ENCODE measurements around the gene C10orf62. TPM values are rescaled to one million over a fixed set of nuclear protein-coding genes. Genes with fewer than 3 reads are reported as not detected.

The C10orf62 gene
- total RNA-seq, 4 donors from 2014 or later, result not detected

GRCh38 chr10:97548828-97549455 lies 40.6 kb upstream of the C10orf62 start:
- H3K4me1 ChIP-seq, result no peaks in the 10 kb centered on the region
- in situ Hi-C loops (cut with MboI; ENCODE audit: low pct_ligation_motif_present in 1 of 4, low pct_unique_long_range_greater_than_20kb in 1 of 4, low sequenced_read_pairs in 3 of 4) (no loop called here), intact Hi-C loops (cut with DNase I; ENCODE audit: low total_unique reads) (no loop called here)
- no peaks in the 10 kb centered on the region for H3K36me3 ChIP-seq
- H3K9me3 ChIP-seq, result no peaks in the 10 kb centered on the region
- 87 to 94% methylated on average over 3 to 13 of the region's 13 CpGs for WGBS, 2 donors (ENCODE audit: low coverage in 1 of 2)
- no peak for DNase-seq
- H3K27me3 ChIP-seq, result no peaks in the 10 kb centered on the region
- no peak for TF ChIP-seq EP300 (IDR thresholded peaks at IDR 0.05; ENCODE audit: low read depth)
- TF ChIP-seq POLR2A (IDR thresholded peaks at IDR 0.05), result no peak
- no peak for TF ChIP-seq POLR2AphosphoS5 (IDR thresholded peaks at IDR 0.05)
- no peak for TF ChIP-seq CTCF (IDR thresholded peaks at IDR 0.05)
- H3K27ac ChIP-seq, result no peak overlapping the region
- H3K4me3 ChIP-seq, result no peak overlapping the region

- TF ChIP-seq POLR2A (IDR thresholded peaks at IDR 0.05) (no peak), POLR2AphosphoS5 (IDR thresholded peaks at IDR 0.05) (no peak), CTCF (IDR thresholded peaks at IDR 0.05) (no peak), EP300 (IDR thresholded peaks at IDR 0.05; ENCODE audit: low read depth) (no peak)
- no peaks in the 10 kb centered on the region for H3K9me3 ChIP-seq
- in situ Hi-C loops (cut with MboI; ENCODE audit: low pct_ligation_motif_present in 1 of 4, low pct_unique_long_range_greater_than_20kb in 1 of 4, low sequenced_read_pairs in 3 of 4), result loop anchor here in 2 of 4 donors (10.0 kb wide), 1 partner anchor 85 kb away; no protein-coding TSS in a partner anchor
- no peaks in the 10 kb centered on the region for H3K27me3 ChIP-seq
- peak overlapping the region in 1 of 4 donors; percentile 1 for H3K27ac ChIP-seq
- H3K4me3 ChIP-seq, result no peak overlapping the region
- no peak for DNase-seq
- no peaks in the 10 kb centered on the region for H3K4me1 ChIP-seq
- intact Hi-C loops (cut with DNase I; ENCODE audit: low total_unique reads), result loop anchor here (5.0 kb wide), 1 partner anchor 87 kb away; no protein-coding TSS in a partner anchor
- H3K36me3 ChIP-seq, result no peaks in the 10 kb centered on the region
- WGBS, 2 donors (ENCODE audit: low coverage in 1 of 2), result 60 to 72% methylated on average over 1 to 13 of the region's 13 CpGs
Measured at GRCh38 chr10:97549587-97550322, 39.8 kb upstream of the C10orf62 start.

- no peak for DNase-seq
- intact Hi-C loops (cut with DNase I; ENCODE audit: low total_unique reads), result loop anchor here (5.0 kb wide), 1 partner anchor 88 kb away; no protein-coding TSS in a partner anchor
- Histone ChIP-seq H3K4me1 (no peaks in the 10 kb centered on the region), H3K36me3 (no peaks in the 10 kb centered on the region), H3K27ac (peak overlapping the region in 1 of 4 donors; percentile 1), H3K4me3 (no peak overlapping the region), H3K9me3 (no peaks in the 10 kb centered on the region), H3K27me3 (no peaks in the 10 kb centered on the region)
- no peak for TF ChIP-seq POLR2AphosphoS5 (IDR thresholded peaks at IDR 0.05)
- TF ChIP-seq EP300 (IDR thresholded peaks at IDR 0.05; ENCODE audit: low read depth), result no peak
- no peak for TF ChIP-seq CTCF (IDR thresholded peaks at IDR 0.05)
- TF ChIP-seq POLR2A (IDR thresholded peaks at IDR 0.05), result no peak
- in situ Hi-C loops (cut with MboI; ENCODE audit: low pct_ligation_motif_present in 1 of 4, low pct_unique_long_range_greater_than_20kb in 1 of 4, low sequenced_read_pairs in 3 of 4), result loop anchor here in 2 of 4 donors (10.0 kb wide), 1 partner anchor 86 kb away; no protein-coding TSS in a partner anchor
- WGBS, 2 donors (ENCODE audit: low coverage in 1 of 2), result 82 to 100% methylated on average over 1 to 10 of the region's 10 CpGs
Measured at GRCh38 chr10:97550336-97551149, 39.0 kb upstream of the C10orf62 start.

- 89 to 93% methylated on average over 5 to 6 of the region's 6 CpGs for WGBS, 2 donors (ENCODE audit: low coverage in 1 of 2)
- Histone ChIP-seq H3K4me1 (no peaks in the 10 kb centered on the region), H3K4me3 (no peak overlapping the region), H3K27ac (no peak overlapping the region), H3K27me3 (no peaks in the 10 kb centered on the region), H3K36me3 (no peaks in the 10 kb centered on the region), H3K9me3 (no peaks in the 10 kb centered on the region)
- DNase-seq, result no peak
- intact Hi-C loops (cut with DNase I; ENCODE audit: low total_unique reads) (loop anchor here (5.0 kb wide), 1 partner anchor 89 kb away; no protein-coding TSS in a partner anchor), in situ Hi-C loops (cut with MboI; ENCODE audit: low pct_ligation_motif_present in 1 of 4, low pct_unique_long_range_greater_than_20kb in 1 of 4, low sequenced_read_pairs in 3 of 4) (loop anchor here in 2 of 4 donors (10.0 kb wide), 1 partner anchor 86 kb away; no protein-coding TSS in a partner anchor)
- TF ChIP-seq CTCF (IDR thresholded peaks at IDR 0.05) (no peak), POLR2A (IDR thresholded peaks at IDR 0.05) (no peak), POLR2AphosphoS5 (IDR thresholded peaks at IDR 0.05) (no peak), EP300 (IDR thresholded peaks at IDR 0.05; ENCODE audit: low read depth) (no peak)
Measured at GRCh38 chr10:97551271-97551670, 38.2 kb upstream of the C10orf62 start.

Measured in transverse colon (tissue), 4 donors.